NCI-H748 treated with DMSO at 0.1 percent for 48 hours (cell line): Measurements from ENCODE around the gene PRRX2.
"Not testable (repeated sequence)": the region's sequence is repeated elsewhere in the genome, so short reads cannot be mapped to it uniquely, and the experiment has no call there.

Source experiments
- DNase-seq: peaks from one replicate; lab custom pipeline; 2025; lab: John Stamatoyannopoulos, UW

The PRRX2 gene

DNA sequence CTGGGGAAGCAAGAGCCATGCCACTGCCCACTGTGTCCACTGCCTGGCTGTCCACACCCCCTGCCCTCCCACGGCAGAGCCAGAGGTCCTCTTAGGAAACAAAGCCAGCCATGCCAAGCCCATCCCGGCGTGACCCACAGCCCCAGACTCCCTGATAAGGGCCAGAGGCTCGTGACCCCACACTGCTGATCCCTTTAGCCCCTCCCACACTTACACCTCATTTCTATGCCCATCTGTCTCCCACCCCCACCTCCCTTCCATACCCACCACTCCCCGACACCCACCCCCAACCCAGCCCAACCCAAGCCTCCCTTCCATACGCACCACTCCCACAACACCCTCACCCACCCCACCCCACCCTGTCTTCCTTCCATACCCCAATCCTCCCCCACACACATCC lies 70.1 kb downstream of the PRRX2 start:
- no peak for DNase-seq

GRCh38 chr9:129736334-129736733 lies 70.9 kb downstream of the PRRX2 start:
- DNase-seq: no peak

GRCh38 chr9:129737479-129738274 lies 72.2 kb downstream of the PRRX2 start:
- DNase-seq: peak; percentile 71

GRCh38 chr9:129739432-129739831 lies 74.0 kb downstream of the PRRX2 start:
- DNase-seq: no peak

GRCh38 chr9:129740174-129740573 lies 74.7 kb downstream of the PRRX2 start:
- no peak for DNase-seq

- DNase-seq: no peak
Observed at GRCh38 chr9:129740666-129741464, 75.4 kb downstream of the PRRX2 start.

- DNase-seq: no peak
Observed at GRCh38 chr9:129745200-129745599, 79.8 kb downstream of the PRRX2 start.

DNA sequence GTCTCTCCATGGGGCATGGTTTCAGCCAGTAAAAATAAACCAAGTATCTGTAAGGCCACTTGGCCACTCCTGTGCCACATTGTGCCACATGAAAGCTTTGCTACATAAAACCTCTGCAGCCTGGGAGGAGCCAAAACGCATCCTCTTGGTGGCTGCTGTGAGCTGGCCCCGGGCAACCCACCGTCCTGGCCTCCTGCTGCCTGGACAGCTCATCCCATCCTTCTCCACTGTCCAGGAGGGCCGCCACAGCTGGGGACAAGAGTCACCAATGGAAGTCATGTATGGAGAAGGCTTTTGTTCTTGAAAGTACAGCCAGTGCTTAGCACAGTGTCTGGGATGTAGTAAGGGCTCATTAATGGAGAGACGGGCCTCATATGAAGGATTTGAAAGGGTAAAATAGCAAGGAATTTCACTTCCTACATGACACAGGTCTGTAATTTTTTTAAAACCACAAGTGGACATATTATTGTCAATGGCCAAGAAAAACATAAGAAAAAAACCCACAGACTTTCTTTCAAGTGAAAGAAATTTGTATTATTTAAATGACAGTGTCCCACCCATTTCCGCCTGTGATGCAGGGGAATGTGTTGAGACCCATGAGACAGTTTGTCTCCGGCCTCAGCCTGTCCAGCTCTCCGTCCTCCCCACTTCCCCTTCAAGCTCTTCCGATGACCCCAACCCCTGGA lies 80.8 kb downstream of the PRRX2 start:
- DNase-seq: no peak

- DNase-seq: no peak
Observed at GRCh38 chr9:129748249-129748648, 82.8 kb downstream of the PRRX2 start.

GRCh38 chr9:129749052-129749451 lies 83.6 kb downstream of the PRRX2 start:
- not testable (repeated sequence) for DNase-seq

DNA sequence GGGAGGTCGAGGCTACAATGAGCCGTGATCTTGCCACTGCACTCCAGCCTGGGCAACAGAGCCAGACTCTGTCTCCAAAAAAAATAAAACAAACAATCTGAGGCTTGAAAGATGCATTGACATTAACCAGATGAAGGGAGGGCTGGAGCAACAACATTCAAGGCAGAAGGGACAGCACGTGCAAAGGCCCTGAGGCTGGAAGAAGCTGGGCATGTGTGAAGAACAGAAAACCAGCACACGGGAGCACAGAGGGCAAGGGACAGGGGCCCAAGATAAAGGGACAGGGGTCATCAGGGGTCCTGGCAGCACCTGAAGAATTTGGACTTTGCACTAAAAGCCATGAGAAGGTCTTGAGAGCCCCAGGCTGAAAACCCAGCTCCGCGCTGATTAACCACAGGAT lies 84.1 kb downstream of the PRRX2 start:
- no peak for DNase-seq

GRCh38 chr9:129750013-129750638 lies 84.7 kb downstream of the PRRX2 start:
- no peak for DNase-seq

DNA sequence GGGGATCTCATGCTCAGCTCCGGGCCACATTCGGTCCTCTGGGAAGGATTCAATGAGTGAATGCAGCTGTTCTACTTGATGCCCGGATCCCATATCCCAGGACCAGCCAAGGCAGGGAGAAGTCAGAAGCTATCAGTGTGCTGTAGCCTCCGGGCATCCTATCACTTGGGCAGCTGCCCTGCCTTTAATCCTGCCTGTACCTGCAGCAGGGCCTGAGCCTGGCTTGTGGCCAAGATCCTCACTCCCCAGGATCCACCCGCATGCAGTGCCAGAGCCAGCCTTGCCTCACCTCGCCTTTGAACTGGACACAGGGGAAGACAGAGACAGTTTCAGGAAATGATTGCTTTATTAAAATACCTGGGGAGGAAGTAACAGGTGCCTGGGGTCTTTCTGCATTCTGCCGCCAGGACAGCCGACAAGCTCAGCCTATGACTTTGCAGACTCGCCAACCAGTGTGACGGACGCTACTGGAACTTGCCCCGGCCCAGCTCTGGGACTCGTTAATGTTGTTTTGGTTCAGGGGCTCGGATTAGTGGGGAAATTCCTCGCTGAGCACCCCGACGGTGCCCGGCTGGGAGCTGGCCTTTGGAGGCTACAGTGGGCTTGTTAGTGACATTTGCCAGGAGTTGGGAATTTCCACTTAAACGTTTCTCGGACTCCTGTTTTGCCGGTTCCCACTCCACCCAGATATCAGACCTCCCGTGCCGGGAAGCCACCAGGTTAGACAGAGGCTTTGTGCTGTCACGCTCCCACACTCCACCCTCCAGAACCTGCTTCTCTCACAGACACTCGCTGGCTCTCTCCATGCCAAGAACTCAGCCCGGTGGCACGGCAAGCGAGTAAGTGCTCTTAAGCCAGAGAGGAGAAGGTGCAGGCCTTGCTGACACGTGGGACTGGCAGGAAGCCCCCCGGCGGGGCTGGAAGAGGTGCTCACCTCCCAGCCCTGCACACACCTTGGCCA lies 86.7 kb downstream of the PRRX2 start:
- DNase-seq: no peak

DNA sequence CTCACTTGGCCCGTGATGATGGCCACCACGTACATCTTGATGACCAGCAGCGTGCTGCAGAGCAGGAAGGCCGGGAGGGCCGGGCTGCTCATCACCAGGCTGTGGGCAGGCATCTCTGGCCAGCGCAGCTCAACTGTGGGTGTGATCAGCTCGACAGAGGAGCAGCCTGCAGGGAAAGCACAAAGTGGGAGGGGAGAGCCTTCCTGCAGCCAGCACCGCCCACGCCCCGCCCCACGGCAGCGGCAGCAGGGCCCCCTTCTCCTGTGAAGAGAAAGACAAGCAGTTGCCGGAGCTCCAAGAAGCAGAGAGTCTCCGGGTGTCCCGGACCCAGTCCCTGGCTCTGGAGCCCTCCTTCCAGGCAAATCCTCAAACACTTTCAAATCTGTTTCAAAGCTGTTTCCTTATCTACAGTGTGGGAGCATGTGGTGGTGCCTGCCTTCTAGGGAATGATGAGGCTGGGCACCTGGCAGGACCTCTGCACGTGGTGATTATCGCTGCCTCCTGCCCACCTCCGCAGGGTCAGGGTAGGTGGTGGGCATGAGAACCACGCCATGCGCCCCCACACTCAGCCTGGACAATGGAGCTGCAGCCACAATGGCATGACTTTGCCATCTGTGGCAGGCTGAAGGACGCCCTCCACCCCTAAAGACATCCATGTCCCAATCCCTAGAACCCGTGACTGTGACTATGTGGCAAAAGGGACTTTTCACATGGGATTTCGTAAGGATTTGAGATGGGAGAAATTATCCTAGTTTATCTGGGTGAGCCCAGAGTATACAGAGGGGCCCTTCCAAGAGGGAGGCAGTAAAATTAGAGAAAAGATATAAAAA lies 87.7 kb downstream of the PRRX2 start, which contains the start of gene PTGES:
Gene PTGES (minus strand): TSS at position 143 of the 830 bp plus-strand sequence. CDS start 30 bp downstream, at position 113.
- peak; percentile 3 for DNase-seq

DNA sequence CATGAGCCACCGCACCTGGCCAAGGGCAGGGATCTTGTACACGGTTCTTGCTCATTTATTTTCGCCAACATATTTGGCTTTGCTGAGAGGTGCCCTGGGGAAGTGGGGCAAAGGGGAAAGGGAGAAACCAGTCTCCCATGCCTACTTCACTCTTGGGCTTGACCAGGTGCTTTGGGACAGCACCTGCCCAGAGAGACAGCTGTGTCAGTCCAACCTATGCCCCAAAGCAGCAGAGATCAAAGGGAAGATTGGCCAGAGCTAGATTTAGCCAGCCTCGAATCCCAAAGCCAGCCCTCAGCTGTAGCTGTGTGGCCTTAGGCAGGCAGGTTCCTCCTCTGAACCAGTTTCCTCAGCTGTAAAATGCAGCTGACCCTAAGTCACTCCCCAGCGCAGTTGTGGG lies 89.7 kb downstream of the PRRX2 start:
- DNase-seq: no peak

GRCh38 chr9:129756191-129756590 lies 90.7 kb downstream of the PRRX2 start:
- no peak for DNase-seq

- DNase-seq: no peak
Observed at GRCh38 chr9:129757045-129757444, 91.6 kb downstream of the PRRX2 start.

- DNase-seq: no peak
Observed at GRCh38 chr9:129759319-129759718, 93.9 kb downstream of the PRRX2 start.

DNA sequence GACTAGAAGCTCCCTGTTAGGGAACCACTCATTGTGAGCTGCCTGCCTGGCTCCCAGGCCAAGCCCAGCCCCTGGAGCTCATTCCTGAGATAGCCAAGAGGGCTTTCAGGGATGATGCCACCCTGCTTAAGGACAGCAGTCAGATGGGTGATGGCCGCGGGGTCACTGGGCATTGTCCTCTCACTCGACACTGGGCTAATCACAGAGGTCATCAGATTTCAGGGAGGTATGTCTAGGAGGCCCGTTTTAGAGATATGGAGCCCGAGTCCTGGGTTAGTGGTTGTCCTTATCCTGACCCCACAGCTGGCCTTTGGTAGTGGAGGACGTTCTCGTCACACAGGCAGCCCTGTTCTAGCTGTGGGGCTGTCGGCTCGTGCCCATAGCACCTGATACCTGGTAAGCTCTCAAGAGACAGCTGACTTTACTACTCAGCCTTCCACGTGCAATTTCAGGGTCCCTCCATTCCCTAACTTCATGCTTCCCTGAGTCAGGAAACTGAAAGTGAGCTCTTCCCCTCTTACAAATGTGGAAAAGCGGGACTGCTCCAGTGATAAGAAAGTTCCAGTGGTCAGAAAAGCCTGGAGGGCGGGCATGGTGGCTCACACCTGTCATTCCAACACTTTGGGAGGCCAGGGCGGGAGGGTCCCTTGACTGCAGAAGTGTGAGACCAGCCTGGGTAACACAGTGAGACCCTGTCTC lies 94.5 kb downstream of the PRRX2 start:
- DNase-seq: no peak
